Myocyte (in vitro differentiated cells): ENCODE results near the gene UBE2D2. TPM values are rescaled to one million over a fixed set of nuclear protein-coding genes. Genes with fewer than 3 reads are reported as not detected.
"Not testable (repeated sequence)": the region's sequence is repeated elsewhere in the genome, so short reads cannot be mapped to it uniquely, and the experiment has no call there.

ENCODE experiments used
- DNase-seq: peaks from one replicate; pipeline ENCODE4 v3.0.0-alpha.2; 2012; ENCODE audit warnings: low read depth
- polyA plus RNA-seq: library from polyadenylated mRNA; unstranded; fragments of >200 nt; gene quantifications from one replicate; pipeline ENCODE4 v1.2.1, GENCODE V29; 2012; ENCODE audit warnings: missing spikeins
- total RNA-seq: library from RNA; depleted of rRNA; stranded (reverse); fragments of >200 nt; gene quantifications from 2 replicates; pipeline ENCODE4 v1.2.3, GENCODE V29; 2014

UBE2D2 gene
- 89.1 and 130 TPM in 2 replicates for total RNA-seq
- 136 TPM for polyA plus RNA-seq

GRCh38 chr5:139560752-139561654 is at the start of gene UBE2D2:
TSS of gene UBE2D2 (plus strand) at chr5:139561339. CDS start at chr5:139561792, 453 bp downstream.
- peak; percentile 98 for DNase-seq

GRCh38 chr5:139512786-139513390 is 48.3 kb upstream of the UBE2D2 start:
- no peak for DNase-seq

- peak; percentile 91 for DNase-seq
Measured at GRCh38 chr5:139513434-139513833, 47.7 kb upstream of the UBE2D2 start.

- peak; percentile 39 for DNase-seq
Measured at GRCh38 chr5:139513852-139514485, 47.2 kb upstream of the UBE2D2 start.

GRCh38 chr5:139514486-139514856 is 46.7 kb upstream of the UBE2D2 start:
- no peak for DNase-seq

GRCh38 chr5:139517683-139518564 is 43.2 kb upstream of the UBE2D2 start:
- DNase-seq, result peak; percentile 88

GRCh38 chr5:139523635-139524445 is 37.3 kb upstream of the UBE2D2 start:
- no peak for DNase-seq

GRCh38 chr5:139524446-139524845 is 36.7 kb upstream of the UBE2D2 start:
- DNase-seq, result no peak

- no peak for DNase-seq
Measured at GRCh38 chr5:139524940-139525585, 36.1 kb upstream of the UBE2D2 start.

GRCh38 chr5:139525586-139526308 is 35.4 kb upstream of the UBE2D2 start:
- DNase-seq, result not testable (repeated sequence)

GRCh38 chr5:139526309-139527089 is 34.6 kb upstream of the UBE2D2 start:
- not testable (repeated sequence) for DNase-seq

GRCh38 chr5:139527090-139527470 is 34.1 kb upstream of the UBE2D2 start:
- DNase-seq, result not testable (repeated sequence)

- peak; percentile 31 for DNase-seq
Measured at GRCh38 chr5:139527896-139528467, 33.2 kb upstream of the UBE2D2 start.

GRCh38 chr5:139528695-139529094 is 32.4 kb upstream of the UBE2D2 start:
- not testable (repeated sequence) for DNase-seq

- not testable (repeated sequence) for DNase-seq
Measured at GRCh38 chr5:139530079-139530478, 31.1 kb upstream of the UBE2D2 start.

- DNase-seq, result no peak
Measured at GRCh38 chr5:139531772-139532169, 29.4 kb upstream of the UBE2D2 start.

- DNase-seq, result no peak
Measured at GRCh38 chr5:139543423-139543991, 17.6 kb upstream of the UBE2D2 start.
